WTC11 (cell line): ENCODE data around the gene ETV5. TPM values are rescaled to one million over a fixed set of nuclear protein-coding genes. Genes with fewer than 3 reads are reported as not detected.

ENCODE experiments used
- ATAC-seq: fragments of 200-7000 bp; cut with Tn5 transposase; 2 replicates; pipeline ENCODE4 v1.10.0; 2021; ENCODE audit warnings: mild to moderate bottlenecking, moderate library complexity
- CTCF ChIA-PET: fragments of 300-600 bp; sonication (Branson Sonifier 250); formaldehyde crosslinking; loops from one replicate; lab custom pipeline; 2021; ENCODE audit warnings: antibody characterized with exemption; lab: Charles Lee
- POLR2A ChIA-PET: fragments of 350-600 bp; sonication (Branson Sonifier 250); formaldehyde crosslinking; loops from one replicate; lab custom pipeline; 2021; ENCODE audit warnings: antibody characterized with exemption; lab: Charles Lee
- DNase-seq: peaks from one replicate; pipeline ENCODE4 v3.0.0; 2021; ENCODE audit warnings: low spot score
- H3K27ac Mint-ChIP-seq: 2 replicates; pipeline ENCODE4 v1.8.0; 2021; ENCODE audit warnings: mixed read lengths
- H3K27me3 Mint-ChIP-seq: 2 replicates; pipeline ENCODE4 v1.8.0; 2021; ENCODE audit warnings: low read depth, mild to moderate bottlenecking, moderate library complexity, mixed read lengths
- H3K36me3 Mint-ChIP-seq: 2 replicates; pipeline ENCODE4 v1.8.0; 2021; ENCODE audit warnings: mixed read lengths
- H3K4me1 Mint-ChIP-seq: 2 replicates; pipeline ENCODE4 v1.8.0; 2022; ENCODE audit warnings: mixed read lengths
- H3K4me3 Mint-ChIP-seq: 2 replicates; pipeline ENCODE4 v1.8.0; 2021; ENCODE audit warnings: mild to moderate bottlenecking, moderate library complexity, mixed read lengths
- H3K9me3 Mint-ChIP-seq: 2 replicates; pipeline ENCODE4 v1.8.0; 2021; ENCODE audit warnings: mixed read lengths
- EMX1 ChIP-seq: fragments of 250-450 bp; sonication (Bioruptor Pico); IDR thresholded peaks from 2 replicates; pipeline ENCODE4 v1.8.0; 2021; ENCODE audit warnings: mild to moderate bottlenecking
- ESRRA ChIP-seq: sonication (generic); formaldehyde crosslinking; IDR thresholded peaks from 2 replicates; pipeline ENCODE4 v1.8.1; 2022; ENCODE audit warnings: mild to moderate bottlenecking, missing genetic modification reagents, borderline replicate concordance
- MYBL2 ChIP-seq: sonication (generic); formaldehyde crosslinking; IDR thresholded peaks from 2 replicates; pipeline ENCODE4 v1.8.1; 2023; ENCODE audit warnings: mild to moderate bottlenecking, moderate library complexity, missing genetic modification reagents
- NR1H2 ChIP-seq: sonication (generic); formaldehyde crosslinking; IDR thresholded peaks from 2 replicates; pipeline ENCODE4 v1.9.0; 2021; ENCODE audit warnings: mild to moderate bottlenecking, moderate library complexity, missing genetic modification reagents
- RELA ChIP-seq: sonication (generic); formaldehyde crosslinking; IDR thresholded peaks from 2 replicates; pipeline ENCODE4 v1.8.1; 2022; ENCODE audit warnings: missing genetic modification reagents, mild to moderate bottlenecking, borderline replicate concordance
- SP1 ChIP-seq: sonication (generic); formaldehyde crosslinking; conservative IDR thresholded peaks from 2 replicates; pipeline ENCODE4 v1.8.1; 2022; ENCODE audit warnings: missing genetic modification reagents
- ZNF121 ChIP-seq: sonication (generic); formaldehyde crosslinking; IDR thresholded peaks from 2 replicates; pipeline ENCODE4 v1.8.0; 2023; ENCODE audit warnings: missing genetic modification reagents
- ZNF232 ChIP-seq: sonication (generic); formaldehyde crosslinking; IDR thresholded peaks from 2 replicates; pipeline ENCODE4 v1.8.0; 2022; ENCODE audit warnings: mild to moderate bottlenecking, missing genetic modification reagents
- ZNF263 ChIP-seq: sonication (generic); formaldehyde crosslinking; IDR thresholded peaks from 2 replicates; pipeline ENCODE4 v1.8.1; 2022; ENCODE audit warnings: low read depth, mild to moderate bottlenecking, moderate library complexity, missing genetic modification reagents
- total RNA-seq: library from RNA; stranded (reverse); gene quantifications from 3 replicates; pipeline ENCODE4 v1.2.3, GENCODE V29; 2021
- TF ChIP-seq, protein P1 (sequence below): sonication (generic); formaldehyde crosslinking; IDR thresholded peaks from 2 replicates; pipeline ENCODE4 v1.8.1; 2023; ENCODE audit warnings: mild to moderate bottlenecking, moderate library complexity, missing genetic modification reagents
- TF ChIP-seq, protein P2 (sequence below): sonication (generic); formaldehyde crosslinking; IDR thresholded peaks from 2 replicates; pipeline ENCODE4 v1.8.1; 2023; ENCODE audit warnings: mild to moderate bottlenecking, missing genetic modification reagents, borderline replicate concordance
- TF ChIP-seq, protein P3 (sequence below): fragments of 250-450 bp; sonication (Bioruptor Pico); IDR thresholded peaks from 2 replicates; pipeline ENCODE4 v1.9.0; 2021; ENCODE audit warnings: mild to moderate bottlenecking
- TF ChIP-seq, protein P4 (sequence below): sonication (generic); formaldehyde crosslinking; IDR thresholded peaks from 2 replicates; pipeline ENCODE4 v1.8.0; 2022; ENCODE audit warnings: mild to moderate bottlenecking, missing genetic modification reagents
- TF ChIP-seq, protein P5 (sequence below): sonication (generic); formaldehyde crosslinking; IDR thresholded peaks from 2 replicates; pipeline ENCODE4 v1.8.1; 2023; ENCODE audit warnings: mild to moderate bottlenecking, missing genetic modification reagents, moderate library complexity
- TF ChIP-seq, protein P6 (sequence below): fragments of 250-450 bp; sonication (Bioruptor Pico); IDR thresholded peaks from 2 replicates; pipeline ENCODE4 v2.1.2; 2022; ENCODE audit warnings: mild to moderate bottlenecking, moderate library complexity
- TF ChIP-seq, protein P7 (sequence below): sonication (generic); formaldehyde crosslinking; IDR thresholded peaks from 2 replicates; pipeline ENCODE4 v1.8.1; 2023; ENCODE audit warnings: mild to moderate bottlenecking, missing genetic modification reagents, moderate library complexity

ETV5 gene
- total RNA-seq, 1 experiment from 2014 or later = 71.3 TPM

DNA sequence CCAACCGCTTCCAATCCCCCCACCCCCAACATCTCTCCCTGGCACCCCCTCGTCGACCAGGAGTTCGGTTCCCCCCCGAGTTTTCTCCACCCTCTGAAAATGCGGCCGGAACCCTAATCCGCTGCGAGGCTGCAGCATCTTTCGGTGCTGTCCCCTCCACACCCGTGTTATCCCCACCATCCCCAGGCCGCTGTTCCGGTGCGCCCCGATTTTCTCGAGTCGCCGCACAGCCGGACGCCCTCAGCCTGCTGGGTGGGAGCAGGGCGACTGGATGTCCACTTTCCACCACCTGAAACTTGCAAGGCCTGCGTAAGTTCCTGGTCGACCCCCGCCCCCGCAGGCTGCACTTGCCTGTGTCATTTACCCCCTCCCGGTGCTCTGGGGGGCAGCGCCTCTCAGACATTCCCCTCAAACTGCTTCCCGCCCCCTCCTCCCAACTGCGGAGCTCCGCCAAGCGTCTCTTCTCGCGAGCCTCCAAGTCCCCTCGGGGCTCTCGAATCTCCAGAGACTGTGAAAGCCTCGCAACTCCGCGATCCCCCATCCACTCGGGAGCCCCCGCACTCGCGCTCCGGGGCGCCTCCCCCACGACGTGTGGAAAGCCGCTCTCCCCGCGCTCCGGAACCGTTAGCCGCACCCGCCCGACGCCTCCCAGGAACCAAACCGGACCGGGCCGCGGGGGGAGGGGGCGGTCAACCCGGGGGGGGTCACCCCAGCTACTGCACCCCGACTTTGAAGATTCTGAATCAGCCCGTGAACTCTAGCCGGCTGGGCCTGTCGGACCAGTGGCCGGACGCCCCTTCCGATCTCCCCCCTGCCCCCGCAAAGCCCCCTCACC, 566 bp downstream of the ETV5 start:
- POLR2A ChIA-PET = interaction anchor here (0.6 to 2.9 kb wide), 10 partner anchors 11 to 459 kb away, joined by 3 to 21 read pairs (median 4); partner anchors contain the start of gene TRA2B
- ATAC-seq (peak; percentile 9), DNase-seq (peak; percentile 77)
- Mint-ChIP-seq H3K4me3 (peak overlapping the region; percentile 97), H3K4me1 (peaks cover 41% of the 10 kb centered on the region), H3K27me3 (peaks cover 53% of the 10 kb centered on the region), H3K27ac (peak overlapping the region; percentile 93), H3K9me3 (no peaks in the 10 kb centered on the region), H3K36me3 (peaks cover 13% of the 10 kb centered on the region)
- TF ChIP-seq EMX1 (CRISPR knock-in tag) (no peak), NR1H2 (CRISPR knock-in tag) (no peak), ESRRA (CRISPR knock-in tag) (peak; percentile 25; the same call in 1 of the 2 replicates), ZNF232 (CRISPR knock-in tag) (0 out of 2 replicates have a peak, but pooled peaks have one; percentile 11)
- TF ChIP-seq, protein P1, sequence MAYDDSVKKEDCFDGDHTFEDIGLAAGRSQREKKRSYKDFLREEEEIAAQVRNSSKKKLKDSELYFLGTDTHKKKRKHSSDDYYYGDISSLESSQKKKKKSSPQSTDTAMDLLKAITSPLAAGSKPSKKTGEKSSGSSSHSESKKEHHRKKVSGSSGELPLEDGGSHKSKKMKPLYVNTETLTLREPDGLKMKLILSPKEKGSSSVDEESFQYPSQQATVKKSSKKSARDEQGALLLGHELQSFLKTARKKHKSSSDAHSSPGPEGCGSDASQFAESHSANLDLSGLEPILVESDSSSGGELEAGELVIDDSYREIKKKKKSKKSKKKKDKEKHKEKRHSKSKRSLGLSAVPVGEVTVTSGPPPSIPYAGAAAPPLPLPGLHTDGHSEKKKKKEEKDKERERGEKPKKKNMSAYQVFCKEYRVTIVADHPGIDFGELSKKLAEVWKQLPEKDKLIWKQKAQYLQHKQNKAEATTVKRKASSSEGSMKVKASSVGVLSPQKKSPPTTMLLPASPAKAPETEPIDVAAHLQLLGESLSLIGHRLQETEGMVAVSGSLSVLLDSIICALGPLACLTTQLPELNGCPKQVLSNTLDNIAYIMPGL (CRISPR knock-in tag) = peak; percentile 55; the same call in 1 of the 2 replicates
- TF ChIP-seq, protein P2, sequence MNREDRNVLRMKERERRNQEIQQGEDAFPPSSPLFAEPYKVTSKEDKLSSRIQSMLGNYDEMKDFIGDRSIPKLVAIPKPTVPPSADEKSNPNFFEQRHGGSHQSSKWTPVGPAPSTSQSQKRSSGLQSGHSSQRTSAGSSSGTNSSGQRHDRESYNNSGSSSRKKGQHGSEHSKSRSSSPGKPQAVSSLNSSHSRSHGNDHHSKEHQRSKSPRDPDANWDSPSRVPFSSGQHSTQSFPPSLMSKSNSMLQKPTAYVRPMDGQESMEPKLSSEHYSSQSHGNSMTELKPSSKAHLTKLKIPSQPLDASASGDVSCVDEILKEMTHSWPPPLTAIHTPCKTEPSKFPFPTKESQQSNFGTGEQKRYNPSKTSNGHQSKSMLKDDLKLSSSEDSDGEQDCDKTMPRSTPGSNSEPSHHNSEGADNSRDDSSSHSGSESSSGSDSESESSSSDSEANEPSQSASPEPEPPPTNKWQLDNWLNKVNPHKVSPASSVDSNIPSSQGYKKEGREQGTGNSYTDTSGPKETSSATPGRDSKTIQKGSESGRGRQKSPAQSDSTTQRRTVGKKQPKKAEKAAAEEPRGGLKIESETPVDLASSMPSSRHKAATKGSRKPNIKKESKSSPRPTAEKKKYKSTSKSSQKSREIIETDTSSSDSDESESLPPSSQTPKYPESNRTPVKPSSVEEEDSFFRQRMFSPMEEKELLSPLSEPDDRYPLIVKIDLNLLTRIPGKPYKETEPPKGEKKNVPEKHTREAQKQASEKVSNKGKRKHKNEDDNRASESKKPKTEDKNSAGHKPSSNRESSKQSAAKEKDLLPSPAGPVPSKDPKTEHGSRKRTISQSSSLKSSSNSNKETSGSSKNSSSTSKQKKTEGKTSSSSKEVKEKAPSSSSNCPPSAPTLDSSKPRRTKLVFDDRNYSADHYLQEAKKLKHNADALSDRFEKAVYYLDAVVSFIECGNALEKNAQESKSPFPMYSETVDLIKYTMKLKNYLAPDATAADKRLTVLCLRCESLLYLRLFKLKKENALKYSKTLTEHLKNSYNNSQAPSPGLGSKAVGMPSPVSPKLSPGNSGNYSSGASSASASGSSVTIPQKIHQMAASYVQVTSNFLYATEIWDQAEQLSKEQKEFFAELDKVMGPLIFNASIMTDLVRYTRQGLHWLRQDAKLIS (CRISPR knock-in tag) = no peak
- TF ChIP-seq, protein P3, sequence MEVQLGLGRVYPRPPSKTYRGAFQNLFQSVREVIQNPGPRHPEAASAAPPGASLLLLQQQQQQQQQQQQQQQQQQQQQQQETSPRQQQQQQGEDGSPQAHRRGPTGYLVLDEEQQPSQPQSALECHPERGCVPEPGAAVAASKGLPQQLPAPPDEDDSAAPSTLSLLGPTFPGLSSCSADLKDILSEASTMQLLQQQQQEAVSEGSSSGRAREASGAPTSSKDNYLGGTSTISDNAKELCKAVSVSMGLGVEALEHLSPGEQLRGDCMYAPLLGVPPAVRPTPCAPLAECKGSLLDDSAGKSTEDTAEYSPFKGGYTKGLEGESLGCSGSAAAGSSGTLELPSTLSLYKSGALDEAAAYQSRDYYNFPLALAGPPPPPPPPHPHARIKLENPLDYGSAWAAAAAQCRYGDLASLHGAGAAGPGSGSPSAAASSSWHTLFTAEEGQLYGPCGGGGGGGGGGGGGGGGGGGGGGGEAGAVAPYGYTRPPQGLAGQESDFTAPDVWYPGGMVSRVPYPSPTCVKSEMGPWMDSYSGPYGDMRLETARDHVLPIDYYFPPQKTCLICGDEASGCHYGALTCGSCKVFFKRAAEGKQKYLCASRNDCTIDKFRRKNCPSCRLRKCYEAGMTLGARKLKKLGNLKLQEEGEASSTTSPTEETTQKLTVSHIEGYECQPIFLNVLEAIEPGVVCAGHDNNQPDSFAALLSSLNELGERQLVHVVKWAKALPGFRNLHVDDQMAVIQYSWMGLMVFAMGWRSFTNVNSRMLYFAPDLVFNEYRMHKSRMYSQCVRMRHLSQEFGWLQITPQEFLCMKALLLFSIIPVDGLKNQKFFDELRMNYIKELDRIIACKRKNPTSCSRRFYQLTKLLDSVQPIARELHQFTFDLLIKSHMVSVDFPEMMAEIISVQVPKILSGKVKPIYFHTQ (CRISPR knock-in tag) = no peak
- TF ChIP-seq, protein P4, sequence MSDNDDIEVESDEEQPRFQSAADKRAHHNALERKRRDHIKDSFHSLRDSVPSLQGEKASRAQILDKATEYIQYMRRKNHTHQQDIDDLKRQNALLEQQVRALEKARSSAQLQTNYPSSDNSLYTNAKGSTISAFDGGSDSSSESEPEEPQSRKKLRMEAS (CRISPR knock-in tag) = 0 out of 2 replicates have a peak, but pooled peaks have one; percentile 11
- CTCF ChIA-PET = interaction anchor here (0.7 to 2.6 kb wide), 8 partner anchors 11 to 164 kb away, joined by 3 to 12 read pairs (median 4); no protein-coding TSS in a partner anchor

DNA sequence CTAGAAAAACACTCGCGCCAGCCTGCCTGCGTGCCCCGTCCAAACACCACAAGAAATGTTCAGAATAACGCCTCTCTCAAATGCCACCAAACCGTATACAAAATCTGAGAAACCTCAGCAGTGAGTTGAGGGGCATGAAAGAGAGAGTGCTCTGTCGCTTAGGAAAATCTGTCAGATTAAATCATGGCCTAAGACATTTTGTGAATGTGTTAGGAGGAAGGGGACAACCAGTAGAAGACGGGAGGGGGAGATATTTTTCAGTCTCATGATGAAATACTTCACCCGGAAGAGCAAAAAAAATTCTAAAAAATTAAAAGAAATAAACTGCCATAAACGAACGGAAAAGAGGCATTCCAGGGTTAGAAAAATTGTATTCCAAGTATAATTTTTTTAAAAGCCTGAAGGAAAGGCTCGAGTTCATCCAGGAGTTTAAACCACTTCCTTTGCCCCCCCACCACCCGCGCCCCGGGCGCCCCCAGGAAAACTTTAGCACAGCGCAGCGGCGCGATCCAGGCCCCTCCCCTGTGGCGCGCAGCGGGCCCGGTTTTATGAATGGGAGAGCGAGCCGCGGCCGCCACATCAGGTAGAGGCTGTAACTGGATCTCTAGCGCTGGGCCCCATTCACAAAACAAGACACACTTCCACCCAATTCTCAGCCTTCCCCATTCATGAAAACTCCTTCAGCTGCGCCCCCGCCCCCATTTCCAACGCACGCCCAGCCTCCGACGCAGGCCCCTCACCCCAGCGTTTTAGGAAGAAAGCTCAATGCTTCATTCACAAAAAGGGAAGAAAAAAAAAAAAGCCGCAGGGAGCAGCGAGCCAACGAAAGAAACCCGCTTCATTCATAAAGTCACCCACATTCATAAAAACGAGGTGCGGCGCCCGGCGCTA, 1.4 kb downstream of the ETV5 start:
- H3K36me3 Mint-ChIP-seq = peaks cover 18% of the 10 kb centered on the region
- H3K27me3 Mint-ChIP-seq = peaks cover 44% of the 10 kb centered on the region
- peak overlapping the region; percentile 93 for H3K27ac Mint-ChIP-seq
- DNase-seq (peak; percentile 79), ATAC-seq (peak; percentile 4)
- POLR2A ChIA-PET = interaction anchor here (0.6 to 2.9 kb wide), 12 partner anchors 10 to 460 kb away, joined by 3 to 21 read pairs (median 4); partner anchors contain the start of gene TRA2B
- CTCF ChIA-PET = interaction anchor here (0.7 to 2.6 kb wide), 5 partner anchors 10 to 152 kb away, joined by 4 to 12 read pairs (median 6); no protein-coding TSS in a partner anchor
- H3K4me1 Mint-ChIP-seq = peaks cover 49% of the 10 kb centered on the region
- H3K4me3 Mint-ChIP-seq = peak overlapping the region; percentile 97
- no peaks in the 10 kb centered on the region for H3K9me3 Mint-ChIP-seq
- TF ChIP-seq, protein P5, sequence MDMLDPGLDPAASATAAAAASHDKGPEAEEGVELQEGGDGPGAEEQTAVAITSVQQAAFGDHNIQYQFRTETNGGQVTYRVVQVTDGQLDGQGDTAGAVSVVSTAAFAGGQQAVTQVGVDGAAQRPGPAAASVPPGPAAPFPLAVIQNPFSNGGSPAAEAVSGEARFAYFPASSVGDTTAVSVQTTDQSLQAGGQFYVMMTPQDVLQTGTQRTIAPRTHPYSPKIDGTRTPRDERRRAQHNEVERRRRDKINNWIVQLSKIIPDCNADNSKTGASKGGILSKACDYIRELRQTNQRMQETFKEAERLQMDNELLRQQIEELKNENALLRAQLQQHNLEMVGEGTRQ (CRISPR knock-in tag) = no peak
- TF ChIP-seq EMX1 (CRISPR knock-in tag) (no peak), RELA (CRISPR knock-in tag) (no peak), ZNF263 (CRISPR knock-in tag) (no peak), MYBL2 (0 out of 2 replicates have a peak, but pooled peaks have one; percentile 28), SP1 (CRISPR knock-in tag) (0 out of 2 replicates have a peak, but pooled peaks have one; percentile 19), ZNF121 (CRISPR knock-in tag) (peak; percentile 30; the same call in 1 of the 2 replicates)
- TF ChIP-seq, protein P6, sequence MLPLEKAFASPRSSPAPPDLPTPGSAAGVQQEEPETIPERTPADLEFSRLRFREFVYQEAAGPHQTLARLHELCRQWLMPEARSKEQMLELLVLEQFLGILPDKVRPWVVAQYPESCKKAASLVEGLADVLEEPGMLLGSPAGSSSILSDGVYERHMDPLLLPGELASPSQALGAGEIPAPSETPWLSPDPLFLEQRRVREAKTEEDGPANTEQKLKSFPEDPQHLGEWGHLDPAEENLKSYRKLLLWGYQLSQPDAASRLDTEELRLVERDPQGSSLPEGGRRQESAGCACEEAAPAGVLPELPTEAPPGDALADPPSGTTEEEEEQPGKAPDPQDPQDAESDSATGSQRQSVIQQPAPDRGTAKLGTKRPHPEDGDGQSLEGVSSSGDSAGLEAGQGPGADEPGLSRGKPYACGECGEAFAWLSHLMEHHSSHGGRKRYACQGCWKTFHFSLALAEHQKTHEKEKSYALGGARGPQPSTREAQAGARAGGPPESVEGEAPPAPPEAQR (CRISPR knock-in tag) = no peak
- TF ChIP-seq, protein P7, sequence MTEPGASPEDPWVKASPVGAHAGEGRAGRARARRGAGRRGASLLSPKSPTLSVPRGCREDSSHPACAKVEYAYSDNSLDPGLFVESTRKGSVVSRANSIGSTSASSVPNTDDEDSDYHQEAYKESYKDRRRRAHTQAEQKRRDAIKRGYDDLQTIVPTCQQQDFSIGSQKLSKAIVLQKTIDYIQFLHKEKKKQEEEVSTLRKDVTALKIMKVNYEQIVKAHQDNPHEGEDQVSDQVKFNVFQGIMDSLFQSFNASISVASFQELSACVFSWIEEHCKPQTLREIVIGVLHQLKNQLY = no peak
